ENCODE results near the gene MICAL3.

Gene MICAL3

GRCh38 chr22:17741866-17742526 lies 282.4 kb downstream of the MICAL3 start:
- DNase-seq, result no peak

- no peak for DNase-seq
Measured at GRCh38 chr22:17739196-17739975, 285.0 kb downstream of the MICAL3 start.

- DNase-seq, result no peak
Measured at GRCh38 chr22:17738386-17739128, 285.8 kb downstream of the MICAL3 start.
